ENCODE data around the gene CNIH2.
"Not testable (repeated sequence)": the region's sequence is repeated elsewhere in the genome, so short reads cannot be mapped to it uniquely, and the experiment has no call there.

Gene CNIH2

DNA sequence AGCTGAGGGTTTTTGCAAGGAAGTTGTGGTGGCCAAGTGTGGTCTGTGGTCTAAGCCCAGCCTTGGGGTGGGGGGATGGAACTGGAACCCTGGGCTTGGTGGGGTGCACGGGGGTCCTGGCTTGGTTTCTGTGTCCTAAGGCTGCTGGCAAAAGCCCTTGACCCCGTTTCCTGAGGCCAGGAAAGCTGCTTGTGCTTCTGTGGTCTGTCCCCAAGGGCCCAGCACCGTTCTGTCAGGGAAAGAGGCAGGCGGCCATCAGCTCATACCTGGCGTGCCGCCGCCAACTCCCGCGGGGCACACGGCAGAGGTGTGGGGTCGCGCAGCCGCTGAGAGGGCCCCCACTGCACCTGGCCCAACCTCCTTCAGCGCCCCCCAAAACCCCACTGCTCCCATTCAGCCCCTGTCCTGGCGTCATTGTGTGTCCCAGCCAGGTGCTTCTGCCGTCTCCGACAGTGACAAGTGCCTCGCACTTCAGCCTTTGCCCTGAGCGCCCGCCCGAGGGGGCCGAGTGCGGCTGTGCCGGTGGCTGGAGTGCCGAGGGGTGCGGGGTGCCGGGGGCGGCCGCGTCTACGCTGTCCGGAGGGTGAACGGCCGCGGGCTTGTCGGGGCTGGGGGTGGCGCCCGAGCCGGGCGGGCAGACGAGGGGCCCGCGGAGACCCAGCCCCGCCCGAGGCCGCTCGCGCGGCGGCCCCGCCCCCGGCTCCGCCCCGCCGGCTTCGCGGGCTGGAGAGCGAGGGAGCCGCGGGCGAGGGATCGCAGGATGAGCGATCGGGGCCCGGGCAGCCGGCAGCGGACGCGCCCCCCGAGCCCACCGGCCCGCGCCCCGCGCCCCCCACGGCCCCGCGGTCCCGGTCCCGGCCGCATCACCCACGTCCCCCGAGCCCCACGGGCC, at the start of gene CNIH2:
CNIH2 (plus strand) TSS at position 705 of the 892 bp plus-strand sequence. CDS start 282 bp downstream, outside the sequence.
- DNase-seq, result no peak

- no peak for DNase-seq
Measured at GRCh38 chr11:66228521-66228920, 49.5 kb upstream of the CNIH2 start.

DNA sequence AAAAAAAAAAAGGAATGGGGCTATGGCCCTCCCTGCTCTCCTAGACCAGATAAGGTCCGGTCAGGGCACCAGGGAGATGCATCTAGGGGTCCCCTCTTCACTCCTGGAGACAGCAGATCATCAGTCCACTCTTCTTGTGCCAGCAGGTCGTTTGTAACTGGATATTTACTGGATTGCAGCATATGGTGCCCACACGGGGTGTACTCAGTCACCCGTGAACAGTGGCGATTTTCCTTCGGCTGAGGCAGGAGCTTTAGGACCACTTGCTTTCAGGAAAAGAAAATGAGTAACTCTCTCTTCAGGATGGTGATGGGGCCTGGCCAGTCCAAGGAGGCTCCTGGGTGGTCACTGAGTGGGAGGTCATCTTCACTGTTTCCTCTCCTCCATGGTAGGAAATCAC, 47.8 kb upstream of the CNIH2 start:
- DNase-seq, result no peak

DNA sequence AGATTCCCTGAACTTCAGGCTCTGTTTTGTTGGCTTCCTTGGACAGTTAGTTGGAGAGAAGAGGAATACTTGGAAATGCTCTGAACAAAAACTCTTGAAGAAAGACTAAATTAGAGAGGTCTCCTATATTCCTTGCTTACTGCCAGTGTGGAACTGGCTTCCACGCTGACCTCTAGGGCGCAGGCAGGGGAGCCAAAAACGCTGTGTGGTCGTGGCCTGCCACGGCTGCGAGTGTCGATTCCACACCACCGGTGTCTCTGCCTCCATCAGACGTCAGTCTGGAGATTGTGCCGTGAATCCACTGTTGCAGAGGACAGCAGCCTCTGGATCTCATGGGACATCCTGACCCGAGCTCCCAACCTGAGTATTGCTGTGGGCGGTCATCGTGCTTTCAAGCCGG, 47.0 kb upstream of the CNIH2 start:
- no peak for DNase-seq

GRCh38 chr11:66231561-66231960, 46.4 kb upstream of the CNIH2 start:
- no peak for DNase-seq

- DNase-seq, result no peak
Measured at GRCh38 chr11:66232769-66233168, 45.2 kb upstream of the CNIH2 start.

- DNase-seq, result no peak
Measured at GRCh38 chr11:66233301-66233700, 44.7 kb upstream of the CNIH2 start.

- no peak for DNase-seq
Measured at GRCh38 chr11:66235141-66235540, 42.8 kb upstream of the CNIH2 start.

DNA sequence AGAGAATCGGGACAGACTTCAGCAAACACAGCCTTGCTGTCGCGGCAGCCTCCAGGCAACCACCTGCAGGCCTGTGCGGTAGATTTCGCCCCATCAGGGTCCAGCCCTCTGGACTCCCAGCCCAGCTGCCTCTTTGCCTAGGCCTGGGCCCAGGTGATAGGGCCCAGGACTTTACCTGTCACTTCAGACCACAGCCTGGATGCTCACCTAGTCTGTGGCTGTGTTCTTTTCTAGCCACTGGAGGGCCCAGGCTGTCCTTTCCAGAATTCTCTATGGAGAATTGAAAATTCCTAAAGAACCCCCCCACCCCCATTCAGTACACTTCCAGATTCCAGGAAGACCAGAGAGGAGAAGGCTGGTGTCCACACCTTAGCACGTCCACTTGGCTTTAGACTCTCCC, 40.1 kb upstream of the CNIH2 start:
- no peak for DNase-seq

DNA sequence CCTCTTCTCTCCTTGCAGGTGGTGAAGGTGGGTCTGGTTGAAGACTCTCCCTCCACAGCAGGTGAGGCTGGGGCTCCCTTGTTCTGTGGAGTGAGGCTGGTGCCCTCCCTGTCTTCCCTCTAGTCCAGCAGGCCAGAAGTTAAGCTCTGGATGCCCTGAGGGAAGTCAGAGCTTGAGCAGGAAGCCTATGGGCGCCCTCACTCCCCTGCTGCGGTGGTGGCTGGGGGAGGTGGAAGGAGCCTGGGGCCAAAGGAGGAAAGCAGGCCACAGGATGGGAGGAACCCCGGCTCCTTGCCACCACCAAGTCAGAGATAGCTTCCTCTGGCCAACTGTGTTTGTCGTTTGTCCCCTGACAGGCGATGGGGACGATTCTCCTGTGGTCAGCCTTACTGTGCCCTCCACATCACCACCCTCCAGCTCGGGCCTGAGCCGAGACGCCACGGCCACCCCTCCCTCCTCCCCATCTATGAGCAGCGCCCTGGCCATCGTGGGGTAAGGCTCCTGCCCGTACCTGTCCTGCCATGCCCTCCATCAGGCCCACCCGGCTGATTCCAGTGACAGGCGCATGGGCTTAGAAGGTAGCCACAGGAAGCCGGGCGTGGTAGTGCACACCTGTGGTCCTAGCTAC, 39.1 kb upstream of the CNIH2 start:
- DNase-seq, result no peak

DNA sequence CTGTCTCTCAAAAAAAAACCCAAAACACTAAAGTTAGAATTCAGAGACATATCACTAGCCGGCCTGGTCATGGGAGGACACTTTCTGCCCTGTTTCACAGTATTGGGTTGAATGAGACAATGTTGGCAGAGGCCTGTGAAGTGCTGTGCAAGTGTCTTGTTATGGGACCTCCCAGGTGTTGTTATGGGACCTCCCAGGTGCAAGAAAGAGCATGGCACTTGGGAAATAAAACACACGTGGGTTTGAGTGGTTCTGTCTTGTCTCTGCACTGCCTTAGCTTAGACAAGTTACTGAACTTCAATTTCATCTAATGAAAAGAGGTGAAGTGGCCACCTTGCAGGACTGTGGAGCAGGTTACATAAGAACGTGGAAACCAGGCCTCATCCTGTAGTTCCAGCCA, 38.5 kb upstream of the CNIH2 start:
- DNase-seq, result no peak

DNA sequence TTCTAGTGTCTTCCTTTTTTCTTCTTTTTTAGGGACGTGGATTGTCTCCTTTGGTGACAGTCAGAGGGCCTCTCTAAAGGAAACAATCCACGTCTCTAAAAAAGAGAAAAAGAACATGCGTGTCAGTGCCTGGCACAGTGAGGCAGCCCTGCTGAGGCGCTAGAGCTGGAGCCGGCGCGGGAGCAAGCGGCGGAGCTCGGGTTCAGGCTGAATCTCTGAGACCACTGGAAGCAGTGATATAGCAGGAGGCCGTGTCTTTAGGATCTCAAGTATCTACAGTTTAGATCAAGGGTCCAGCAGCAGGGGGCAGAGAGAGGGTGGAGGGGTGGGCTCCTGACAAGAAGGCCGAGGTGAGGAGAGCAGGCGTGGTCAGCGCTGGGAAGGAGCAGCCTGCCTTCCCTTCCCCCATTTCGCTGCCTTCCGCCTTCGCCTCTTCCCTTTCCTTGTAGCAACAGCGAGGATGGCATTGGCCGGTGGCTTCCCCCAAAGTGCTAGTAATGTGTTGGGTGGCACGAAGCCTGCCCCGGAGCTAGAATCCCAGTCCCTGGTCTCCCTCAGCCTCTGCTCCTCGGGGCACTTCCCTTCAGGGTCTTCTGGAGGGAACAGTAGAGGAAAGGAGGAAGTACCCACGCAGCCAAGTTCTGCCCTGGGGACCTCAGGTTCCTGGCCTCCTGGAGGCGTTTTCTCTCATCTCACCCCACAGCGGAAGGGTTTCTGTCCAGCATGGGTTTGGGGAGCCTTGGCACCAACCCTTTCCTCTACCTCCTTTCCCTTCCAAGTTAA, 37.8 kb upstream of the CNIH2 start:
- no peak for DNase-seq

DNA sequence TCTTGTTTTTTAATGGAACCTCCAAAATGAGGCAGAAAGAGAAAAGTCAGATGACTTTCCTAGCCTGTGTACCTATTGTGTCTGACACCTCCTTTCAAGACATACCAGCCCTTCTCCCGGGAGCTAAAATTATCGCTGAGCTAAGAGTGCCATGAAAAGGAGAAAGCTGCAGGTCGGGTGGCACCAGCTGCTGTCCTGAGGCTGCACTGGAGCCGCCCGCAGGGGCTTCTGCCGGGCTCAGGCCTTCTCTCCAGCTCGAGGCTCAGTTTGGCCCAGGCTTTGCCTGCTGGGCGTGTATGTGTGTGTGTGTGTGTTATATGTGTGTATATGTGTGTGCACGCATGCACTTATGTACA, 37.2 kb upstream of the CNIH2 start:
- no peak for DNase-seq

DNA sequence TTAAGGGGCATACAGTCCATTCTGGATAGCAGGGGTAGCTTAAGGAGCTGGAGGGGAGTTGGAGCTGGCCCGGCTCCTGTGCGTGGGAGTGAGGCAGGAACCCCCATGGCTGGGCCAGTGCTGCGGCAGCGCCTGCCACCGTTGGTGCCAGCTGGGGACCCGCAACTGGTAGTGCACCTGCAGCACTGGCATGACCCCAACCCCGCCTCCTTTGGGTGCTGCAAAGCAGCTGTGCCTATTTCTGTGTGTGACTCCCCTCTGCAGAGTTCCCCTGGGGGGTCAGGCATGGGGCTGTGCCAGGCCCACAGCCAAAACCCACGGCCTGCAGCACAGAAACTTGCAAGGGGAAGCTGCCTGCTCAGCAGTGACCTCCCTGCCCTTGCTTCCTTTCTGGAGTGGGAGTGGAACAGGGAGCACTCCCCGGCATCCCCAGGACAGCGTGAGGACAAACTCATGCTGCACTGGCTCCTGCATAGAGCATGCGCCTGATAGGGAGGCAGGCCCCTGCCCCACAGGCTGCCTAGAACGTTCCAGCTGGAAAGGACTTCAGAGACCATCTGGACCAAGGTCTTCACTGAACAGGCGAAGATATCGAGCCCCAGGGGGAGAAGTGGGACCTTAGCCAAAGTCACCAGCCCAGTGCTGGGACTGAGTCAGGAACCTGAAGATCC, 35.7 kb upstream of the CNIH2 start:
- no peak for DNase-seq

DNA sequence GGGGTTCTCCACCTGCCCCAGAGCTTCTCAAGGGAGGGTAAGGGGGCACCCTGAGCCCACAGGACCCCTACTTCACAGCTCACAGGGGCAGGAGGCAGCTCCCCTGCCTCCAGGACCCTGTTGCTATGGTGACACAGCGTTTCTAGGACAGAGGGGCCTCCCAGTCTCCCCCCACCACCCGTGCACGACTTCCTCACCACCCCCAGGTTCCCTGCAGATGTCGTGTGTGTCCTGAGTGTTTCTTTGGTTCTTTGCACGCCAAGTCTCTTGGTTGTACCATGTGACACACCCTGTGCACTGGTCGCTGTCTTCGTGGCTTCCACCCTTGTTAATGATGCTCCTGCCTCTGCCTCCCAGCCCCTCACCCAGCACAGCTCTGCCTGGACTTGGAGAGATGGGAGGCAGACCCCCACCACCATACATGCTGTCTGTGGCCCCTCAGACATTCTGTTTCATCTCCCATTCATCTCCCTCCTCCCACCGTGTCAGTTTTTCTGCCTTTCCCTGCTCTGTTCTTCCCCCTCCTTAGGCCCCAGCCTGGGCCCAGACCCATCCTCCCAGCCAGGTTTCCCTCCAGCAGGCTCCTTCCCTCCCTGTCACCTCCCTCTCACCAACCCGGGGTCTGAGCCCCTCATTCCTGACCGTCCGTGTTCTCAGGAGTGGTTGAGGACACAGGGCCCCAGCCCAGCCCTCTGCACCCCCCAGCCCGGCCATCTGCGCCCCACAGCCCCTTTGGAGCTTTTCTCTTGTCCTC, 34.0 kb upstream of the CNIH2 start:
- no peak for DNase-seq

DNA sequence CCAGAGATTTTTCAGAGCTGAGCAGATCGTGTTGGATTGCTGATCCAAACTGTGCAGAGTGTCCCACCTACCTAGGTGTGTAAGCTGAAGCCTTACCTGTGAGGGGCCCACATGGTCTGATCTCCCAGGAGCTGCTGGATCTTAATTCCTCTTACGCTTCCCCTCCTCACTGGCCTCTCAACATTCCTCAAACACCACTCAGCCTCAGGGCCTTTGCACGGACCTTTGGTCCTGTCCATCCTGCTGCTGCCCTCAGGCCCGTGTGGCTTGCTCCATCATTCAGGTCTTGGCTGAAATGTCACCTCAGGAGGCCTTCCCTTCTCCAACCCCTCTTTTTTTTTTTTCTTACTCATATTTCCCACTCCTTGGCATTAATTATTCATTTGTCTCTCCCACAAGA, 30.7 kb upstream of the CNIH2 start:
- no peak for DNase-seq

GRCh38 chr11:66247801-66248200, 30.2 kb upstream of the CNIH2 start:
- DNase-seq, result no peak

DNA sequence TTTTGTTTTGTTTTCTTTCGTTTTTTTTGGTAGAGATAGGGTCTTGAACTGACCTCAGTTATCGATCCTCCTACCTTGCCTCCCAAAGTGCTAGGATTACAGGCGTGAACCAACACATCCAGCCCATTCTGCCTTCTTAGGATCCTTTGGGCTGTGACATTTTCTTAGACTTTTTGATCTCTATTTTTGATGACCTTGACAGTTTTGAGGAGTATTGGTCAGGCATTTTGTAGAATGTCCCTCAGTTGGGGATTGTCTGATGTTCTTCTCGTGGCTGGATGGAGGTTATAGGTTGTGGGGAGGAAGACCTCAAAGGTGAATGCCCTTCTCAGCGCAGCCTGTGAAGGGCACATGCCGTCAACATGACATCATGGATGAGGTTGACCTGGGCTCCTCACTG, 29.1 kb upstream of the CNIH2 start:
- no peak for DNase-seq

GRCh38 chr11:66251809-66252208, 26.2 kb upstream of the CNIH2 start:
- no peak for DNase-seq

- not testable (repeated sequence) for DNase-seq
Measured at GRCh38 chr11:66253081-66253480, 24.9 kb upstream of the CNIH2 start.

DNA sequence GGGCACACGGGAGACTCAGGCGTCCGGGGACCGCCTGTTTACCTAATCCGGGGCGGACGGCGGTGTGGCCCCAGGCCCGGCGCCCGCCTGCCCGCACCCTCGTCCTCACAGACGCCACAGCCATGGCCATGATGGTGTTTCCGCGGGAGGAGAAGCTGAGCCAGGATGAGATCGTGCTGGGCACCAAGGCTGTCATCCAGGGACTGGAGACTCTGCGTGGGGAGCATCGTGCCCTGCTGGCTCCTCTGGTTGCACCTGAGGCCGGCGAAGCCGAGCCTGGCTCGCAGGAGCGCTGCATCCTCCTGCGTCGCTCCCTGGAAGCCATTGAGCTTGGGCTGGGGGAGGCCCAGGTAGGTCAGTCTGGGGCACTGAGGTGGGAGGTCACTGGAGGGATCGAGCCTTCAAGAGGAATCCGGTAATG, 19.5 kb upstream of the CNIH2 start:
- no peak for DNase-seq

- DNase-seq, result no peak
Measured at GRCh38 chr11:66259225-66259624, 18.8 kb upstream of the CNIH2 start.
